ENCODE measurements around the gene TMEM163. TPM values are rescaled to one million over a fixed set of nuclear protein-coding genes. Genes with fewer than 3 reads are reported as not detected.

The TMEM163 gene
- total RNA-seq, 6 donors from 2014 or later, result 19.3 to 71.6 (median 26.7) TPM

- H3K9me3 ChIP-seq, result no peaks in the 10 kb centered on the region
- no peak for DNase-seq
- ATAC-seq (ENCODE audit: low FRiP score in 2 of 2), result no peak
- H3K27me3 ChIP-seq, result no peaks in the 10 kb centered on the region
- H3K27ac ChIP-seq, result no peak overlapping the region
- H3K36me3 ChIP-seq, result peaks cover 0 to 15% (median 4%) of the 10 kb centered on the region in 4 donors
- no peak for TF ChIP-seq POLR2A (IDR thresholded peaks at IDR 0.05)
- no peak for TF ChIP-seq CTCF (IDR thresholded peaks at IDR 0.05)
- TF ChIP-seq POLR2AphosphoS5 (IDR thresholded peaks at IDR 0.05), result no peak
- TF ChIP-seq EP300 (IDR thresholded peaks at IDR 0.05), result no peak
- no peaks in the 10 kb centered on the region for H3K4me1 ChIP-seq
- H3K4me3 ChIP-seq, result no peak overlapping the region
- WGBS, 2 donors, result 85 to 89% methylated on average over 7 of the region's 7 CpGs
Observed at GRCh38 chr2:134436706-134437105, 282.1 kb downstream of the TMEM163 start.

- peaks cover 0 to 19% (median 5%) of the 10 kb centered on the region in 4 donors for H3K36me3 ChIP-seq
Observed at GRCh38 chr2:134435936-134436335, 282.9 kb downstream of the TMEM163 start.

GRCh38 chr2:134435505-134435904 lies 283.3 kb downstream of the TMEM163 start:
- H3K27me3 ChIP-seq, result no peaks in the 10 kb centered on the region
- no peak for ATAC-seq (ENCODE audit: low FRiP score in 2 of 2)
- H3K4me3 ChIP-seq, result no peak overlapping the region
- TF ChIP-seq POLR2AphosphoS5 (IDR thresholded peaks at IDR 0.05) (no peak), CTCF (IDR thresholded peaks at IDR 0.05) (no peak), POLR2A (IDR thresholded peaks at IDR 0.05) (no peak), EP300 (IDR thresholded peaks at IDR 0.05) (no peak)
- no peak overlapping the region for H3K27ac ChIP-seq
- H3K4me1 ChIP-seq, result no peaks in the 10 kb centered on the region
- H3K9me3 ChIP-seq, result no peaks in the 10 kb centered on the region
- DNase-seq, result no peak
- 80 to 82% methylated on average over 4 of the region's 4 CpGs for WGBS, 2 donors
- peaks cover 0 to 23% (median 5%) of the 10 kb centered on the region in 4 donors for H3K36me3 ChIP-seq

More at GRCh38 chr2:134435936-134436335, 282.9 kb downstream of the TMEM163 start:
- H3K9me3 ChIP-seq, result no peaks in the 10 kb centered on the region
- H3K4me1 ChIP-seq, result no peaks in the 10 kb centered on the region
- no peak for TF ChIP-seq POLR2A (IDR thresholded peaks at IDR 0.05)
- TF ChIP-seq EP300 (IDR thresholded peaks at IDR 0.05), result no peak
- no peak for TF ChIP-seq POLR2AphosphoS5 (IDR thresholded peaks at IDR 0.05)
- TF ChIP-seq CTCF (IDR thresholded peaks at IDR 0.05), result no peak
- H3K4me3 ChIP-seq, result no peak overlapping the region
- no peak overlapping the region for H3K27ac ChIP-seq
- ATAC-seq (ENCODE audit: low FRiP score in 2 of 2) (no peak), DNase-seq (no peak)
- no peaks in the 10 kb centered on the region for H3K27me3 ChIP-seq

- Histone ChIP-seq H3K36me3 (peaks cover 0 to 33% (median 2%) of the 10 kb centered on the region in 4 donors), H3K9me3 (no peaks in the 10 kb centered on the region), H3K4me1 (no peaks in the 10 kb centered on the region), H3K27me3 (no peaks in the 10 kb centered on the region), H3K27ac (no peak overlapping the region), H3K4me3 (no peak overlapping the region)
- WGBS, 2 donors, result 96 to 99% methylated on average over 6 of the region's 6 CpGs
- TF ChIP-seq CTCF (IDR thresholded peaks at IDR 0.05) (no peak), EP300 (IDR thresholded peaks at IDR 0.05) (no peak), POLR2A (IDR thresholded peaks at IDR 0.05) (no peak), POLR2AphosphoS5 (IDR thresholded peaks at IDR 0.05) (no peak)
- no peak for ATAC-seq (ENCODE audit: low FRiP score in 2 of 2)
- no peak for DNase-seq
Observed at GRCh38 chr2:134433979-134434378, 284.8 kb downstream of the TMEM163 start.

- no peaks in the 10 kb centered on the region for H3K4me1 ChIP-seq
- H3K36me3 ChIP-seq, result peaks cover 0 to 38% (median 2%) of the 10 kb centered on the region in 4 donors
- ATAC-seq (ENCODE audit: low FRiP score in 2 of 2) (no peak), DNase-seq (no peak)
- no peak overlapping the region for H3K27ac ChIP-seq
- TF ChIP-seq POLR2A (IDR thresholded peaks at IDR 0.05) (no peak), EP300 (IDR thresholded peaks at IDR 0.05) (no peak)
- WGBS, 2 donors, result 83 to 85% methylated on average over 7 of the region's 7 CpGs
- no peaks in the 10 kb centered on the region for H3K27me3 ChIP-seq
- no peak overlapping the region for H3K4me3 ChIP-seq
- no peaks in the 10 kb centered on the region for H3K9me3 ChIP-seq
Observed at GRCh38 chr2:134433469-134433868, 285.3 kb downstream of the TMEM163 start.
